ENCODE data around the gene C2orf81. TPM values are rescaled to one million over a fixed set of nuclear protein-coding genes. Genes with fewer than 3 reads are reported as not detected.

Gene C2orf81
- total and polyA plus RNA-seq, 10 of the 15 experiments (the other 5 are each of a cell fraction or from before 2014, with no cell fraction given): 0.10 to 9.8 (median 2.7) TPM

- intact Hi-C loops (cut with micrococcal nuclease; ENCODE audit: unreplicated experiment): no loop called here
- WGBS (ENCODE audit: insufficient coverage, insufficient replicate concordance, low lambda C conversion rate, missing lambda C conversion rate): 98% methylated on average over 8 of the region's 8 CpGs
- FAIRE-seq: no peak
These were observed 56.6 kb downstream of the C2orf81 start for GRCh38 chr2:74364533-74365505.

More at GRCh38 chr2:74364533-74365505, 56.6 kb downstream of the C2orf81 start:
- Histone ChIP-seq H3K27ac (ENCODE audit: control insufficient read depth, insufficient read depth) (no peak overlapping the region), H3K9me3 (replicated peaks; ENCODE audit: control insufficient read depth, insufficient read depth, low read length) (no peaks in the 10 kb centered on the region), H3K79me2 (ENCODE audit: control insufficient read depth, insufficient read depth, low read length) (no peaks in the 10 kb centered on the region), H3K9ac (ENCODE audit: control insufficient read depth, insufficient read depth, low read length) (no peak overlapping the region), H3K4me2 (ENCODE audit: control insufficient read depth, insufficient read depth) (no peak overlapping the region), H3K4me1 (ENCODE audit: control insufficient read depth, insufficient read depth, low read length) (no peaks in the 10 kb centered on the region), H4K20me1 (ENCODE audit: control insufficient read depth, insufficient read depth) (no peaks in the 10 kb centered on the region), H3K36me3 (ENCODE audit: control insufficient read depth in 2 of 2, insufficient read depth in 2 of 2, low read length in 1 of 2) (peaks cover 34 to 44% of the 10 kb centered on the region in 2 experiments; a peak in 3 of 4 replicates), H3K27me3 (replicated peaks in 1 of 2; ENCODE audit: control insufficient read depth in 2 of 2, insufficient read depth in 2 of 2, low read length in 1 of 2) (no peaks in the 10 kb centered on the region), H3K4me3 (no peak overlapping the region), H2AFZ (ENCODE audit: control insufficient read depth, low read depth, low read length) (no peak overlapping the region)
- POLR2A ChIA-PET: no interaction called here
- no peak for DNase-seq (ENCODE audit: low read depth, low spot score)
- SMC1A ChIA-PET (ENCODE audit: uncharacterized antibody, unreplicated experiment): no interaction called here
- in situ Hi-C loops (cut with MboI): no loop called here
- CTCF ChIA-PET: no interaction called here
- RAD21 ChIA-PET (ENCODE audit: unreplicated experiment): no interaction called here
- ATAC-seq: no peak
- TF ChIP-seq TCF3 (IDR thresholded peaks at IDR 0.05; ENCODE audit: borderline replicate concordance, insufficient read depth, low read depth, low read length) (no peak), STAT1 (conservative IDR thresholded peaks at IDR 0.05) (no peak), KLF5 (IDR thresholded peaks at IDR 0.05; ENCODE audit: partially characterized antibody) (no peak), ZBTB4 (CRISPR knock-in tag; IDR thresholded peaks at IDR 0.05) (no peak), NFYA (IDR thresholded peaks at IDR 0.05; ENCODE audit: borderline replicate concordance, low read depth, low read length) (no peak), SIX5 (IDR thresholded peaks at IDR 0.05; ENCODE audit: low read depth, low read length, severe bottlenecking) (no peak), CBX3 (IDR thresholded peaks at IDR 0.05; ENCODE audit: borderline replicate concordance, low read depth) (no peak), USF1 (IDR thresholded peaks at IDR 0.05; ENCODE audit: borderline replicate concordance, extremely low read length, insufficient read depth, low read depth, low read length) (no peak), FOXK2 (IDR thresholded peaks at IDR 0.05) (no peak), RUNX3 (IDR thresholded peaks at IDR 0.05; ENCODE audit: low read length) (no peak)
- BruUV-seq (replicated peaks): no TSS peak

Other genes starting within 250 kb of the C2orf81 start
Only the 7 nearest of the 22 such genes appear.
- 69.5 and 87.1 TPM in 2 replicates for gene DCTN1, start 41.3 kb downstream of the C2orf81 start, total RNA-seq (2014; rRNA removed)
- gene DCTN1, start 41.3 kb downstream of the C2orf81 start, total RNA-seq (2014; rRNA removed; fragmentation: Illumina TruSeq; extraction: Trizol): 57.1 and 64.5 TPM in 2 replicates
- 108 and 109 TPM in 2 replicates for gene DCTN1, start 41.3 kb downstream of the C2orf81 start, total RNA-seq (2021)
- gene DCTN1, start 41.3 kb downstream of the C2orf81 start, polyA plus RNA-seq (2011; rRNA removed): 36.0 and 49.5 TPM in 2 replicates
- gene DCTN1, start 41.3 kb downstream of the C2orf81 start, polyA plus RNA-seq (2014; fragmentation: Illumina TruSeq; extraction: Trizol): 26.7 and 64.1 TPM in 2 replicates
- 10 to 100 TPM; 44.1 to 55.6 TPM for gene DCTN1, start 41.3 kb downstream of the C2orf81 start, polyA plus RNA-seq (2014; fragmentation: Nextera tagmentation; extraction: Ambion mirVana)
- 65.1 and 81.9 TPM in 2 replicates for gene DCTN1, start 41.3 kb downstream of the C2orf81 start, polyA plus RNA-seq (2014; rRNA removed)
- gene DCTN1, start 41.3 kb downstream of the C2orf81 start, polyA plus RNA-seq (2016; fragmentation: Nextera tagmentation; extraction: Ambion mirVana): 100 to 1,000 TPM; 113 to 116 TPM
- 71.8 and 77.1 TPM in 2 replicates for gene WDR54, start 111 bp upstream of the C2orf81 start, total RNA-seq (2014; rRNA removed)
- gene WDR54, start 111 bp upstream of the C2orf81 start, total RNA-seq (2014; rRNA removed; fragmentation: Illumina TruSeq; extraction: Trizol): 38.2 and 39.0 TPM in 2 replicates
- gene WDR54, start 111 bp upstream of the C2orf81 start, total RNA-seq (2021): 64.8 and 66.0 TPM in 2 replicates
- 72.2 and 116 TPM in 2 replicates for gene WDR54, start 111 bp upstream of the C2orf81 start, polyA plus RNA-seq (2011; rRNA removed)
- gene WDR54, start 111 bp upstream of the C2orf81 start, polyA plus RNA-seq (2014; fragmentation: Illumina TruSeq; extraction: Trizol): 22.3 and 43.0 TPM in 2 replicates
- gene WDR54, start 111 bp upstream of the C2orf81 start, polyA plus RNA-seq (2014; fragmentation: Nextera tagmentation; extraction: Ambion mirVana): 10 to 100 TPM; 88.7 to 89.5 TPM
- 80.8 and 90.9 TPM in 2 replicates for gene WDR54, start 111 bp upstream of the C2orf81 start, polyA plus RNA-seq (2014; rRNA removed)
- 100 to 1,000 TPM; 104 to 116 TPM for gene WDR54, start 111 bp upstream of the C2orf81 start, polyA plus RNA-seq (2016; fragmentation: Nextera tagmentation; extraction: Ambion mirVana)
- gene RTKN, start 20.3 kb upstream of the C2orf81 start, total RNA-seq (2014; rRNA removed): 8.7 and 9.4 TPM in 2 replicates
- 4.0 and 5.4 TPM in 2 replicates for gene RTKN, start 20.3 kb upstream of the C2orf81 start, total RNA-seq (2014; rRNA removed; fragmentation: Illumina TruSeq; extraction: Trizol)
- gene RTKN, start 20.3 kb upstream of the C2orf81 start, total RNA-seq (2021): 11.9 and 12.3 TPM in 2 replicates
- gene RTKN, start 20.3 kb upstream of the C2orf81 start, polyA plus RNA-seq (2011; rRNA removed): 1.8 and 3.2 TPM in 2 replicates
- gene RTKN, start 20.3 kb upstream of the C2orf81 start, polyA plus RNA-seq (2014; fragmentation: Illumina TruSeq; extraction: Trizol): 2.8 and 6.0 TPM in 2 replicates
- gene RTKN, start 20.3 kb upstream of the C2orf81 start, polyA plus RNA-seq (2014; fragmentation: Nextera tagmentation; extraction: Ambion mirVana): under 1 TPM; 0.50 to 0.91 TPM
- 12.3 and 16.1 TPM in 2 replicates for gene RTKN, start 20.3 kb upstream of the C2orf81 start, polyA plus RNA-seq (2014; rRNA removed)
- gene RTKN, start 20.3 kb upstream of the C2orf81 start, polyA plus RNA-seq (2016; fragmentation: Nextera tagmentation; extraction: Ambion mirVana): 1 to 10 TPM; 4.8 to 5.3 TPM
- 14.8 and 16.5 TPM in 2 replicates for gene INO80B, start 33.5 kb upstream of the C2orf81 start, total RNA-seq (2014; rRNA removed)
- gene INO80B, start 33.5 kb upstream of the C2orf81 start, total RNA-seq (2014; rRNA removed; fragmentation: Illumina TruSeq; extraction: Trizol): 11.0 and 11.2 TPM in 2 replicates
- gene INO80B, start 33.5 kb upstream of the C2orf81 start, total RNA-seq (2021): 26.7 and 26.9 TPM in 2 replicates
- 11.3 and 14.8 TPM in 2 replicates for gene INO80B, start 33.5 kb upstream of the C2orf81 start, polyA plus RNA-seq (2011; rRNA removed)
- 13.7 and 15.0 TPM in 2 replicates for gene INO80B, start 33.5 kb upstream of the C2orf81 start, polyA plus RNA-seq (2014; fragmentation: Illumina TruSeq; extraction: Trizol)
- 1 to 10 TPM; 1.3 to 1.8 TPM for gene INO80B, start 33.5 kb upstream of the C2orf81 start, polyA plus RNA-seq (2014; fragmentation: Nextera tagmentation; extraction: Ambion mirVana)
- 16.7 and 21.3 TPM in 2 replicates for gene INO80B, start 33.5 kb upstream of the C2orf81 start, polyA plus RNA-seq (2014; rRNA removed)
- 1 to 10 TPM; 5.0 to 6.7 TPM for gene INO80B, start 33.5 kb upstream of the C2orf81 start, polyA plus RNA-seq (2016; fragmentation: Nextera tagmentation; extraction: Ambion mirVana)
- 46.3 and 53.3 TPM in 2 replicates for gene WBP1, start 36.8 kb upstream of the C2orf81 start, total RNA-seq (2014; rRNA removed)
- 23.6 and 25.5 TPM in 2 replicates for gene WBP1, start 36.8 kb upstream of the C2orf81 start, total RNA-seq (2014; rRNA removed; fragmentation: Illumina TruSeq; extraction: Trizol)
- gene WBP1, start 36.8 kb upstream of the C2orf81 start, total RNA-seq (2021): 42.5 and 46.6 TPM in 2 replicates
- 27.2 and 43.0 TPM in 2 replicates for gene WBP1, start 36.8 kb upstream of the C2orf81 start, polyA plus RNA-seq (2011; rRNA removed)
- 20.4 and 47.7 TPM in 2 replicates for gene WBP1, start 36.8 kb upstream of the C2orf81 start, polyA plus RNA-seq (2014; fragmentation: Illumina TruSeq; extraction: Trizol)
- gene WBP1, start 36.8 kb upstream of the C2orf81 start, polyA plus RNA-seq (2014; fragmentation: Nextera tagmentation; extraction: Ambion mirVana): 10 to 100 TPM in 1 of 2 experiments, 1 to 10 TPM in 1; 4.2 to 11.5 TPM
- 76.8 and 78.0 TPM in 2 replicates for gene WBP1, start 36.8 kb upstream of the C2orf81 start, polyA plus RNA-seq (2014; rRNA removed)
- 10 to 100 TPM; 38.5 to 44.6 TPM for gene WBP1, start 36.8 kb upstream of the C2orf81 start, polyA plus RNA-seq (2016; fragmentation: Nextera tagmentation; extraction: Ambion mirVana)
- 48.9 and 52.2 TPM in 2 replicates for gene MOGS, start 43.8 kb upstream of the C2orf81 start, total RNA-seq (2014; rRNA removed)
- 24.8 and 25.3 TPM in 2 replicates for gene MOGS, start 43.8 kb upstream of the C2orf81 start, total RNA-seq (2014; rRNA removed; fragmentation: Illumina TruSeq; extraction: Trizol)
- 54.5 and 60.4 TPM in 2 replicates for gene MOGS, start 43.8 kb upstream of the C2orf81 start, total RNA-seq (2021)
- gene MOGS, start 43.8 kb upstream of the C2orf81 start, polyA plus RNA-seq (2011; rRNA removed): 20.4 and 36.2 TPM in 2 replicates
- 29.8 and 34.1 TPM in 2 replicates for gene MOGS, start 43.8 kb upstream of the C2orf81 start, polyA plus RNA-seq (2014; fragmentation: Illumina TruSeq; extraction: Trizol)
- gene MOGS, start 43.8 kb upstream of the C2orf81 start, polyA plus RNA-seq (2014; fragmentation: Nextera tagmentation; extraction: Ambion mirVana): 1 to 10 TPM; 3.7 to 3.9 TPM
- gene MOGS, start 43.8 kb upstream of the C2orf81 start, polyA plus RNA-seq (2014; rRNA removed): 49.0 and 52.7 TPM in 2 replicates
- 10 to 100 TPM; 21.5 to 30.7 TPM for gene MOGS, start 43.8 kb upstream of the C2orf81 start, polyA plus RNA-seq (2016; fragmentation: Nextera tagmentation; extraction: Ambion mirVana)
- 70.6 and 73.5 TPM in 2 replicates for gene MRPL53, start 51.1 kb upstream of the C2orf81 start, total RNA-seq (2014; rRNA removed)
- 40.6 and 46.7 TPM in 2 replicates for gene MRPL53, start 51.1 kb upstream of the C2orf81 start, total RNA-seq (2014; rRNA removed; fragmentation: Illumina TruSeq; extraction: Trizol)
- gene MRPL53, start 51.1 kb upstream of the C2orf81 start, total RNA-seq (2021): 131 and 146 TPM in 2 replicates
- gene MRPL53, start 51.1 kb upstream of the C2orf81 start, polyA plus RNA-seq (2011; rRNA removed): 25.6 and 27.2 TPM in 2 replicates
- gene MRPL53, start 51.1 kb upstream of the C2orf81 start, polyA plus RNA-seq (2014; fragmentation: Illumina TruSeq; extraction: Trizol): 3.7 and 15.1 TPM in 2 replicates
- gene MRPL53, start 51.1 kb upstream of the C2orf81 start, polyA plus RNA-seq (2014; fragmentation: Nextera tagmentation; extraction: Ambion mirVana): 10 to 100 TPM; 40.8 to 94.1 TPM
- 88.3 and 116 TPM in 2 replicates for gene MRPL53, start 51.1 kb upstream of the C2orf81 start, polyA plus RNA-seq (2014; rRNA removed)
- 100 to 1,000 TPM; 166 to 167 TPM for gene MRPL53, start 51.1 kb upstream of the C2orf81 start, polyA plus RNA-seq (2016; fragmentation: Nextera tagmentation; extraction: Ambion mirVana)